ENCODE data around the gene MMP21.

GRCh38 chr10:125757742-125758141 is 17.9 kb downstream of the MMP21 start:
- TF ChIP-seq YY1 (IDR thresholded peaks at IDR 0.05; ENCODE audit: low read depth), result no peak
- no peak for TF ChIP-seq RAD21 (IDR thresholded peaks at IDR 0.05; ENCODE audit: low read depth)
- no peak for TF ChIP-seq REST (IDR thresholded peaks at IDR 0.05; ENCODE audit: low read depth)
- no peak for TF ChIP-seq TCF12 (IDR thresholded peaks at IDR 0.05; ENCODE audit: low read depth)
- no peak for TF ChIP-seq USF1 (IDR thresholded peaks at IDR 0.05)
- TF ChIP-seq EP300 (IDR thresholded peaks at IDR 0.05; ENCODE audit: borderline replicate concordance), result no peak
- TF ChIP-seq FOXM1 (IDR thresholded peaks at IDR 0.05; ENCODE audit: borderline replicate concordance, low read depth), result no peak
- TF ChIP-seq TAF1 (IDR thresholded peaks at IDR 0.05; ENCODE audit: low read depth), result no peak
- TF ChIP-seq MAX (IDR thresholded peaks at IDR 0.05), result no peak
